Adrenal gland (tissue), 19 donors: ENCODE data around the gene TLR2. TPM values are rescaled to one million over a fixed set of nuclear protein-coding genes. Genes with fewer than 3 reads are reported as not detected.

Experiments
- DNase-seq, 7 donors: peaks; one replicate each; pipeline ENCODE4 v3.0.0-alpha.2; 2019 to 2020
- H3K27ac ChIP-seq, 5 donors: fragments of 200-600 bp; sonication (generic) in 4 of 5; 1 replicate in 3 of 5; 2 replicates in 2 of 5; pipeline versions ENCODE4 v1.5.1 to v1.8.0; 2016 to 2020; ENCODE audit warnings: mild to moderate bottlenecking in 1 of 5
- H3K27me3 ChIP-seq: fragments of 200-600 bp; 2 replicates; pipeline ENCODE4 v1.8.0; 2021
- H3K36me3 ChIP-seq, 2 donors: fragments of 200-600 bp; replicated peaks in 1 of 2; 1 replicate in 1 of 2; 2 replicates in 1 of 2; pipeline versions ENCODE4 v1.5.1 to v1.8.0; 2018 to 2022
- H3K4me1 ChIP-seq, 2 donors: fragments of 200-600 bp; replicated peaks in 1 of 2; 1 replicate in 1 of 2; 2 replicates in 1 of 2; pipeline versions ENCODE4 v1.5.1 to v1.8.0; 2018 to 2021
- H3K4me3 ChIP-seq, 4 donors: fragments of 200-600 bp; sonication (generic) in 3 of 4; one replicate each; pipeline ENCODE4 v1.5.1; 2016 to 2018
- H3K9me3 ChIP-seq, 3 donors: fragments of 200-600 bp; sonication (generic) in 1 of 3; replicated peaks in 1 of 3; 1 replicate in 2 of 3; 2 replicates in 1 of 3; pipeline versions ENCODE4 v1.5.1 to v1.8.0; 2016 to 2021
- POLR2A ChIP-seq, 2 donors: fragments of 450-650 bp; IDR thresholded peaks; one replicate each; pipeline ENCODE4 v1.6.1; 2017; ENCODE audit warnings: antibody characterized with exemption in 2 of 2, mild to moderate bottlenecking in 2 of 2, moderate library complexity in 1 of 2
- WGBS, 4 donors: extraction: QIAGEN DNeasy Blood & Tissue Kit in 2 of 4; methylation state at CpG; one replicate each; pipeline versions ENCODE4 v1.1.5 to v1.1.7; 2013 to 2017; 5-methylcytosine and 5-hydroxymethylcytosine counted together
- intact Hi-C, 2 donors: fragments of 100-400 bp; cut with DNase I; formaldehyde crosslinking; loops; one replicate each; pipeline versions ENCODE4 v1.14.1 to v1.15.0; 2022 to 2023
- long read RNA-seq, 10 donors: library from polyadenylated mRNA in 3 of 10; unstranded in 2 of 10; stranded (forward) in 1 of 10; transcript quantifications; one replicate each; pipeline ENCODE4 v2.0.0 and lab custom pipeline, GENCODE V29; 2021 to 2026
- polyA plus RNA-seq, 3 donors: library from polyadenylated mRNA; stranded (reverse); fragments of 200-250 nt in 2 of 3; fragments of 350-450 nt in 1 of 3; fragmentation: Illumina TruSeq in 1 of 3; extraction: RNeasy Lipid Tissue Mini Kit (QIAGEN cat#74804) in 1 of 3; gene quantifications; one replicate each; pipeline ENCODE4 v1.2.3, GENCODE V29; 2013 to 2014
- total RNA-seq, 9 donors: library from RNA; depleted of rRNA in 4 of 9; stranded (reverse); fragments of >200 nt in 4 of 9; fragments of 120-200 nt in 1 of 9; fragmentation: NEBNext Ultra II Directional in 1 of 9; extraction: Animal tissue kit (Norgen Biotek cat#: 25700) in 1 of 9; gene quantifications; one replicate each; pipeline versions ENCODE4 v1.1.0 to v1.2.4, GENCODE V29; 2013 to 2023
- TF ChIP-seq, protein P1 (sequence below), 6 experiments: fragments of 450-650 bp in 4 of 6; fragments of 200-600 bp in 2 of 6; sonication (generic) in 1 of 6; IDR thresholded peaks; 1 replicate in 5 of 6; 2 replicates in 1 of 6; pipeline versions ENCODE4 v1.5.1 to v1.8.0; 2016 to 2021; ENCODE audit warnings: antibody characterized with exemption in 6 of 6, mild to moderate bottlenecking in 2 of 6, moderate library complexity in 1 of 6
- donor health status: healthy with polysubstance abuse.
- donor health status: Bipolar disorder and iron deficiency.
- donor health status: DM: yes; HTN: yes; CAD: no.
- donor health status: DM: no; HTN: no; CAD: no.
- donor health status: DM: no; HTN: no; CAD: no.
- donor health status: DM: yes; HTN: yes; CAD: no.

Gene TLR2, protein sequence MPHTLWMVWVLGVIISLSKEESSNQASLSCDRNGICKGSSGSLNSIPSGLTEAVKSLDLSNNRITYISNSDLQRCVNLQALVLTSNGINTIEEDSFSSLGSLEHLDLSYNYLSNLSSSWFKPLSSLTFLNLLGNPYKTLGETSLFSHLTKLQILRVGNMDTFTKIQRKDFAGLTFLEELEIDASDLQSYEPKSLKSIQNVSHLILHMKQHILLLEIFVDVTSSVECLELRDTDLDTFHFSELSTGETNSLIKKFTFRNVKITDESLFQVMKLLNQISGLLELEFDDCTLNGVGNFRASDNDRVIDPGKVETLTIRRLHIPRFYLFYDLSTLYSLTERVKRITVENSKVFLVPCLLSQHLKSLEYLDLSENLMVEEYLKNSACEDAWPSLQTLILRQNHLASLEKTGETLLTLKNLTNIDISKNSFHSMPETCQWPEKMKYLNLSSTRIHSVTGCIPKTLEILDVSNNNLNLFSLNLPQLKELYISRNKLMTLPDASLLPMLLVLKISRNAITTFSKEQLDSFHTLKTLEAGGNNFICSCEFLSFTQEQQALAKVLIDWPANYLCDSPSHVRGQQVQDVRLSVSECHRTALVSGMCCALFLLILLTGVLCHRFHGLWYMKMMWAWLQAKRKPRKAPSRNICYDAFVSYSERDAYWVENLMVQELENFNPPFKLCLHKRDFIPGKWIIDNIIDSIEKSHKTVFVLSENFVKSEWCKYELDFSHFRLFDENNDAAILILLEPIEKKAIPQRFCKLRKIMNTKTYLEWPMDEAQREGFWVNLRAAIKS
- 10 to 100 TPM in 7 of 9 donors, 1 to 10 TPM in 2; 2.8 to 57.2 (median 28.8) TPM for total RNA-seq
- 10 to 100 TPM in 1 of 3 donors, 1 to 10 TPM in 2; 8.7 to 12.5 (median 9.7) TPM for polyA plus RNA-seq
- long read RNA-seq, donor 1, full-length matches to known transcripts, result 1 of 1 reads
- long read RNA-seq, donor 1, partial matches to known transcripts, result 0 of 1 reads
- long read RNA-seq, donor 1, other reads (novel, unspliced or antisense), result 0 of 1 reads
- long read RNA-seq, donor 2, full-length matches to known transcripts, result 2 of 2 reads
- long read RNA-seq, donor 2, partial matches to known transcripts, result 0 of 2 reads
- long read RNA-seq, donor 2, other reads (novel, unspliced or antisense), result 0 of 2 reads
- long read RNA-seq, donor 3, result 0 reads
- long read RNA-seq, donor 4, partial matches to known transcripts, result 0 of 2 reads
- long read RNA-seq, donor 4, other reads (novel, unspliced or antisense), result 1 of 2 reads
- long read RNA-seq, donor 5, full-length matches to known transcripts, result 9 of 11 reads
- long read RNA-seq, donor 5, partial matches to known transcripts, result 0 of 11 reads
- long read RNA-seq, donor 5, other reads (novel, unspliced or antisense), result 2 of 11 reads
- long read RNA-seq, donor 6, full-length matches to known transcripts, result 3 of 4 reads
- long read RNA-seq, donor 6, partial matches to known transcripts, result 0 of 4 reads
- long read RNA-seq, donor 6, other reads (novel, unspliced or antisense), result 1 of 4 reads
- long read RNA-seq, donor 7, full-length matches to known transcripts, result 1 of 1 reads
- long read RNA-seq, donor 7, partial matches to known transcripts, result 0 of 1 reads
- long read RNA-seq, donor 7, other reads (novel, unspliced or antisense), result 0 of 1 reads
- long read RNA-seq, donor 8, full-length matches to known transcripts, result 2 of 2 reads
- long read RNA-seq, donor 8, partial matches to known transcripts, result 0 of 2 reads
- long read RNA-seq, donor 8, other reads (novel, unspliced or antisense), result 0 of 2 reads
- long read RNA-seq, donor 9, result 0 reads
- long read RNA-seq, donor 10, result 0 reads

DNA sequence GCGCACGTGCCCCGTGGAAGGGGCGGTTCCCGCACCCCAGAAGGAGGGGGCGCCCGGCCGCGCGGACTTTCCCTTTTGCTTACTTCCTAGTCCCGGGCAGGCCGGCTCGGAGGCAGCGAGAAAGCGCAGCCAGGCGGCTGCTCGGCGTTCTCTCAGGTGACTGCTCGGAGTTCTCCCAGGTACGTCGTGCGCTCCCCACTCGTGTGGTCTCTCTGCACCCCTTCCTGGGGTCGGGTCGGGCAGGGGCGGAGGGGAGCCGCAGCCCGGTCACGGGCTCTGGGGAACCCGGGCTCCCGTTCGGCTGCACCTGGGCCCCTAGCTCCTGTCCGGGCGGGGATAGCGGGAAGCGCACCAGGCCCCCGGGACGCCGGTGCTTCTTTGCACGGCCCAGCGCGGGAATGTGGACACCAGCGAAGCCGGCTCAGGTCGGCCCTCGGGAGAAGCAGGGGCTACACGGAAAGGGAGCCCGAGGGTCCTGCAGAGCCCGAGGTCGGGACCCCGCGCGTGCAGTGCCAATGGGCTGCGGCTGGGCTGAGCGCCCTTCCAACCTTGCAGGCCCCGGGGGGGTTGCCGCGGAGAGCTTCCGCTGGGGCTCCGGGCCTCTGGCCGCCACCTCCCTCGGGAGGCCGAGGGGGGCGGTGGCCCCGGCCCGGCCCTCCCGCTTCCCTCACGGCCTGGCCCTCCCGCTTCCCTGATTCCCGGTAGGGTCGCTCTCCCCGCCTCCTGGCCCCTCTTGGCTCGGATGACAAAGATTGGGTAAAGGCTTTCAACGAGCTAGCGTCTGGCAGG, at the start of gene TLR2:
Gene TLR2 (plus strand): TSS at position 99 of the 789 bp plus-strand sequence. CDS start 18,628 bp downstream, outside the sequence.
- 0 to 1% (median 1%) methylated on average over 3 to 75 of the region's 75 CpGs; no CpG with 5 or more reads in 1 of the 4 donors for WGBS, 4 donors
- Histone ChIP-seq H3K27me3 (no peaks in the 10 kb centered on the region), H3K36me3 (no peaks in the 10 kb centered on the region), H3K27ac (peak within 1 kb of the TSS in 4 of 5 donors; percentile 42 to 72 (median 59)), H3K9me3 (peaks cover 0 to 5% (median 0%) of the 10 kb centered on the region in 3 donors), H3K4me3 (peak within 1 kb of the TSS in 3 of 4 donors; percentile 27 to 63 (median 50)), H3K4me1 (peaks cover 9 to 13% of the 10 kb centered on the region in 2 donors)
- peak; percentile 58 to 72 (median 63) for DNase-seq
- no peak for TF ChIP-seq POLR2A (IDR thresholded peaks at IDR 0.05)
- TF ChIP-seq, protein P1, sequence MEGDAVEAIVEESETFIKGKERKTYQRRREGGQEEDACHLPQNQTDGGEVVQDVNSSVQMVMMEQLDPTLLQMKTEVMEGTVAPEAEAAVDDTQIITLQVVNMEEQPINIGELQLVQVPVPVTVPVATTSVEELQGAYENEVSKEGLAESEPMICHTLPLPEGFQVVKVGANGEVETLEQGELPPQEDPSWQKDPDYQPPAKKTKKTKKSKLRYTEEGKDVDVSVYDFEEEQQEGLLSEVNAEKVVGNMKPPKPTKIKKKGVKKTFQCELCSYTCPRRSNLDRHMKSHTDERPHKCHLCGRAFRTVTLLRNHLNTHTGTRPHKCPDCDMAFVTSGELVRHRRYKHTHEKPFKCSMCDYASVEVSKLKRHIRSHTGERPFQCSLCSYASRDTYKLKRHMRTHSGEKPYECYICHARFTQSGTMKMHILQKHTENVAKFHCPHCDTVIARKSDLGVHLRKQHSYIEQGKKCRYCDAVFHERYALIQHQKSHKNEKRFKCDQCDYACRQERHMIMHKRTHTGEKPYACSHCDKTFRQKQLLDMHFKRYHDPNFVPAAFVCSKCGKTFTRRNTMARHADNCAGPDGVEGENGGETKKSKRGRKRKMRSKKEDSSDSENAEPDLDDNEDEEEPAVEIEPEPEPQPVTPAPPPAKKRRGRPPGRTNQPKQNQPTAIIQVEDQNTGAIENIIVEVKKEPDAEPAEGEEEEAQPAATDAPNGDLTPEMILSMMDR (IDR thresholded peaks at IDR 0.05), result no peak
- intact Hi-C loops, result no loop called here

DNA sequence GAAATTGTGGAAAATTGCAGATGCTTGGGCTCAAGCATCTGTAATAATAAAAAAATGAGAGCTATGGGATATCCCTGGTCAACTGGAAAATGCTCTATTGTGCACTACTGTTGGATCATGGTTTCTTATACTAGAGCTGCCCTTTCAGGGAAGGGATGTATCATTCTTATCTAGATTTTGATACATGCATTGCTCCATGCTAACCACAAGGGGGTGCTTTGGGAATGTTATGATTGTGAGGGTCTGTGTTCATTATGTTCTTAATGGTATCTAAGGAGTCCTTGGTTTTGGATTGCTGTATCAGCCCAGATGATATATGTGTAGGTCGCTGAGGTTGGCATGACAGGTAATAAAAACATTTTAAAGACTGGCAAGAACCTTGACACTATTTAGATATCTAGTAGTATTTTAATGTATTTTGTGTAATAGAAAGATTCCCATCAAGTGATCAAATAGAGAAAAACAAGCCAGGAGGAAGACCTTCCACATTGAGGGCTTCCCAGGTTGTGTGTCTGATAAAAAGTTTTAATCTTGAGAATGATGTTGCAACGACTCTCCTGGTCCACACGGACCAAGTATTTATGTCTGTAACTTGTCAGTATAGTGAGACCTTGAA, 49.2 kb upstream of the TLR2 start:
- no peaks in the 10 kb centered on the region for H3K4me1 ChIP-seq
- H3K27ac ChIP-seq, result no peak overlapping the region
- WGBS, 4 donors, result 83 to 91% (median 85%) methylated on average over 3 of the region's 3 CpGs
- intact Hi-C loops, result no loop called here
- H3K36me3 ChIP-seq, result peaks cover 0 to 13% of the 10 kb centered on the region in 2 donors
- no peak for TF ChIP-seq POLR2A (IDR thresholded peaks at IDR 0.05)
- TF ChIP-seq, protein P1 (IDR thresholded peaks at IDR 0.05), result peak; percentile 12 to 53 (median 44)
- H3K27me3 ChIP-seq, result no peaks in the 10 kb centered on the region
- H3K4me3 ChIP-seq, result no peak overlapping the region
- no peaks in the 10 kb centered on the region for H3K9me3 ChIP-seq
- no peak for DNase-seq

DNA sequence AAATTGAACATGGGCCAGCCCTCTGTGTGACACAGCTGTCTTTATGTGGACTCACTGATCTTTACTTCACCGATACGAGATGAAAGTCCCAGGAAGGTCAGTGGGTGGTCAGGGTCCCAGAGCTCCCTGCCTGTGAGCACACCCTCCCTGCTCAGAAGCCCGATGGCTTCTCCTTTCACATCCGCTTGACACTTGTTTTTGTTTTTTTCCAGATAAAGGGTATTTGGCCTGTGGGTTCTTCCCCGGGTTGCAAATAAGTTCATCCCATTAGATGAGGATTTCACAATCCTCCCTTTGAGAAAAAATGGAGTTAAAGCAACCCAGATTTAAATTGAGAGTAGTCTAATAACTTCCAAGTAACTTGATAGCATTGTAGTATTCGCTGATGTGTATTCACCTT, 48.2 kb upstream of the TLR2 start:
- Histone ChIP-seq H3K4me1 (no peaks in the 10 kb centered on the region), H3K4me3 (no peak overlapping the region), H3K27ac (no peak overlapping the region), H3K36me3 (peaks cover 0 to 5% of the 10 kb centered on the region in 2 donors), H3K27me3 (no peaks in the 10 kb centered on the region), H3K9me3 (no peaks in the 10 kb centered on the region)
- WGBS, 4 donors, result 77 to 84% (median 78%) methylated on average over 4 to 6 of the region's 6 CpGs
- peak in 1 of 7 donors; percentile 25 for DNase-seq
- TF ChIP-seq, protein P1 (IDR thresholded peaks at IDR 0.05), result no peak
- TF ChIP-seq POLR2A (IDR thresholded peaks at IDR 0.05), result no peak
- intact Hi-C loops, result no loop called here
